ENCODE measurements around the gene GNL3L. TPM values are rescaled to one million over a fixed set of nuclear protein-coding genes. Genes with fewer than 3 reads are reported as not detected.
"Not testable (repeated sequence)": the region's sequence is repeated elsewhere in the genome, so short reads cannot be mapped to it uniquely, and the experiment has no call there.

Gene GNL3L
- total RNA-seq, 3 donors from 2014 or later (not counting 1 experiment from before 2014, with no cell fraction given), result 44.5 to 50.0 (median 49.2) TPM

GRCh38 chrX:54530357-54530900, 410 bp downstream of the GNL3L start:
- Histone ChIP-seq H3K4me3 (ENCODE audit: low read length) (peak overlapping the region; percentile 89), H3K27ac (ENCODE audit: low read length) (peak overlapping the region; percentile 75), H3K27me3 (ENCODE audit: control insufficient read depth, insufficient read depth, low read length) (no peaks in the 10 kb centered on the region), H3K4me1 (ENCODE audit: control insufficient read depth, insufficient read depth, low read length) (peaks cover 27% of the 10 kb centered on the region), H3K36me3 (ENCODE audit: control insufficient read depth, insufficient read depth, low read length) (peaks cover 3% of the 10 kb centered on the region), H3K9me3 (ENCODE audit: control insufficient read depth, insufficient read depth, low read length) (peaks cover 4% of the 10 kb centered on the region)
- intact Hi-C loops (cut with micrococcal nuclease), result loop anchor here (2.0 to 5.0 kb wide), 2 partner anchors 108 to 277 kb away; partner anchors contain the start of gene MAGED2
- H3K27me3 Mint-ChIP-seq (ENCODE audit: low read depth in 2 of 2), result no peaks in the 10 kb centered on the region
- peak overlapping the region; percentile 92 for H3K4me3 Mint-ChIP-seq
- no peaks in the 10 kb centered on the region for H3K9me3 Mint-ChIP-seq
- no peak for TF ChIP-seq CTCF (IDR thresholded peaks at IDR 0.05)
- H3K36me3 Mint-ChIP-seq, result no peaks in the 10 kb centered on the region
- ATAC-seq (peak; percentile 23 to 43 (median 33)), DNase-seq (peak in 1 of 2 donors; percentile 34)
- 0% methylated on average over 16 of the region's 22 CpGs for WGBS (ENCODE audit: insufficient coverage)
- H3K4me1 Mint-ChIP-seq, result peaks cover 26 to 28% of the 10 kb centered on the region in 2 donors
- H3K27ac Mint-ChIP-seq, result peak overlapping the region; percentile 85 to 86

GRCh38 chrX:54534271-54534670, 4.3 kb downstream of the GNL3L start:
- H3K4me3 ChIP-seq (ENCODE audit: low read length), result no peak overlapping the region
- TF ChIP-seq CTCF (IDR thresholded peaks at IDR 0.05), result no peak
- H3K27ac ChIP-seq (ENCODE audit: low read length), result no peak overlapping the region
- H3K36me3 ChIP-seq (ENCODE audit: control insufficient read depth, insufficient read depth, low read length), result peaks cover 13% of the 10 kb centered on the region
- peaks cover 25% of the 10 kb centered on the region for H3K4me1 ChIP-seq (ENCODE audit: control insufficient read depth, insufficient read depth, low read length)
- H3K9me3 ChIP-seq (ENCODE audit: control insufficient read depth, insufficient read depth, low read length), result peaks cover 4% of the 10 kb centered on the region
- no peaks in the 10 kb centered on the region for H3K27me3 Mint-ChIP-seq (ENCODE audit: low read depth in 2 of 2)
- WGBS (ENCODE audit: insufficient coverage), result 94% methylated on average over 4 of the region's 4 CpGs
- DNase-seq, result no peak
- H3K27ac Mint-ChIP-seq, result peak overlapping the region in 1 of 2 donors; percentile 48
- H3K4me1 Mint-ChIP-seq, result peaks cover 26 to 31% of the 10 kb centered on the region in 2 donors
- intact Hi-C loops (cut with micrococcal nuclease), result loop anchor here (5.0 kb wide), 1 partner anchor 273 kb away; the partner anchor contains the start of gene MAGED2
- no peaks in the 10 kb centered on the region for H3K36me3 Mint-ChIP-seq
- no peaks in the 10 kb centered on the region for H3K27me3 ChIP-seq (ENCODE audit: control insufficient read depth, insufficient read depth, low read length)
- no peak for ATAC-seq
- H3K9me3 Mint-ChIP-seq, result no peaks in the 10 kb centered on the region
- H3K4me3 Mint-ChIP-seq, result peak overlapping the region; percentile 7

GRCh38 chrX:54540289-54540688, 10.3 kb downstream of the GNL3L start:
- peaks cover 44% of the 10 kb centered on the region for H3K36me3 ChIP-seq (ENCODE audit: control insufficient read depth, insufficient read depth, low read length)
- no peak for TF ChIP-seq CTCF (IDR thresholded peaks at IDR 0.05)
- no peaks in the 10 kb centered on the region for H3K36me3 Mint-ChIP-seq
- peaks cover 0 to 3% of the 10 kb centered on the region in 2 donors for H3K4me1 Mint-ChIP-seq
- intact Hi-C loops (cut with micrococcal nuclease), result no loop called here
- H3K27ac ChIP-seq (ENCODE audit: low read length), result no peak overlapping the region
- 100% methylated on average over 4 of the region's 4 CpGs for WGBS (ENCODE audit: insufficient coverage)
- H3K9me3 Mint-ChIP-seq, result no peaks in the 10 kb centered on the region
- H3K4me3 Mint-ChIP-seq, result no peak overlapping the region
- no peak for DNase-seq
- no peak overlapping the region for H3K27ac Mint-ChIP-seq
- H3K27me3 ChIP-seq (ENCODE audit: control insufficient read depth, insufficient read depth, low read length), result no peaks in the 10 kb centered on the region
- ATAC-seq, result no peak
- no peaks in the 10 kb centered on the region for H3K9me3 ChIP-seq (ENCODE audit: control insufficient read depth, insufficient read depth, low read length)
- H3K4me1 ChIP-seq (ENCODE audit: control insufficient read depth, insufficient read depth, low read length), result no peaks in the 10 kb centered on the region
- no peak overlapping the region for H3K4me3 ChIP-seq (ENCODE audit: low read length)
- H3K27me3 Mint-ChIP-seq (ENCODE audit: low read depth in 2 of 2), result no peaks in the 10 kb centered on the region

GRCh38 chrX:54542239-54542638, 12.2 kb downstream of the GNL3L start:
- H3K27ac Mint-ChIP-seq; H3K9me3 Mint-ChIP-seq; H3K27me3 ChIP-seq (ENCODE audit: control insufficient read depth, insufficient read depth, low read length); H3K4me3 Mint-ChIP-seq; H3K9me3 ChIP-seq (ENCODE audit: control insufficient read depth, insufficient read depth, low read length); ATAC-seq; H3K36me3 Mint-ChIP-seq; intact Hi-C loops (cut with micrococcal nuclease); H3K4me1 Mint-ChIP-seq; DNase-seq; H3K27me3 Mint-ChIP-seq (ENCODE audit: low read depth in 2 of 2); H3K27ac ChIP-seq (ENCODE audit: low read length); H3K4me3 ChIP-seq (ENCODE audit: low read length); H3K4me1 ChIP-seq (ENCODE audit: control insufficient read depth, insufficient read depth, low read length): not testable (repeated sequence)
- peaks cover 46% of the 10 kb centered on the region for H3K36me3 ChIP-seq (ENCODE audit: control insufficient read depth, insufficient read depth, low read length)
- WGBS (ENCODE audit: insufficient coverage), result no CpG with 5 or more reads among the region's 4 CpGs
